Stimulated activated CD4-positive, alpha-beta T cell treated with anti-CD3 and anti-CD28 coated beads, Interleukin-4, amount 100 ng/mL, for 1 hour (primary cell): ENCODE measurements around the gene KCNK3.

Source experiments
- DNase-seq: peaks from one replicate; pipeline ENCODE4 v3.0.0-alpha.2; 2020

Gene KCNK3

DNA sequence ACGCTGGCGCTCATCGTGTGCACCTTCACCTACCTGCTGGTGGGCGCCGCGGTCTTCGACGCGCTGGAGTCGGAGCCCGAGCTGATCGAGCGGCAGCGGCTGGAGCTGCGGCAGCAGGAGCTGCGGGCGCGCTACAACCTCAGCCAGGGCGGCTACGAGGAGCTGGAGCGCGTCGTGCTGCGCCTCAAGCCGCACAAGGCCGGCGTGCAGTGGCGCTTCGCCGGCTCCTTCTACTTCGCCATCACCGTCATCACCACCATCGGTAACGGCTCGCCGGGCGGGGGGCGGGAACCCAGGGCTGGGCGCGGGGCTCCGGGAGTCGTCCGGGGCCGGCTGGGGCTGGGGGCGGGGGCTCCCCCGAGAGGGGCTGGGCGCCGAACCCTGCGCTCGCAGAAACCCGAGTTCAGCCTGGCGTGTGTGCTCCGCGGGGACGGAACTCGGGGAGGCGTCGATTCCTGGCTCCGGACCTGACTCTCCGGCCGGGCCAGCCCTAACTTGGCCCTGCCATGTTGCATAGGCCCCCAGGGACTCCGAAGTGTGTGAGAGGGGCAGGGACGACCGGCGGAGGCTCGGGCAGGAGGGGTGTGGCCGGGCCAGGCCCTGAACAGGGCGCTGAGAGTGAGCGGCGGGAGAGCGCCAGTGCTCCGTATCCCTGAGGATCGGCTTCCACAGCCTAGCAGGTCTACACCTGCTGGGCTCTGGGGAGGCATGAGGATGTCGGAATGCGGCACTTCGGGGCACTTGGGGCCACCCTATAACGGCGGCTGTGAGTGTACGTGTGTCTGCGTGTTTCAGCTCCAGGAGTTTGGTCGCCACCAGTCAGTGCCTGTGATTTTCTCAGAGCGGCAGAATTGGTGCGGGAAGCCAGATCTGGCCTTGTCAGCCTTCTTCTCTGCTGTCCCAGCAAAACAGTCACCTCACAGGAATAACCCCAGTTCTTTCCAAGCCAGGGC lies 651 bp downstream of the KCNK3 start:
- peak; percentile 10 for DNase-seq

GRCh38 chr2:26694001-26694400 lies 1.5 kb downstream of the KCNK3 start:
- no peak for DNase-seq

DNA sequence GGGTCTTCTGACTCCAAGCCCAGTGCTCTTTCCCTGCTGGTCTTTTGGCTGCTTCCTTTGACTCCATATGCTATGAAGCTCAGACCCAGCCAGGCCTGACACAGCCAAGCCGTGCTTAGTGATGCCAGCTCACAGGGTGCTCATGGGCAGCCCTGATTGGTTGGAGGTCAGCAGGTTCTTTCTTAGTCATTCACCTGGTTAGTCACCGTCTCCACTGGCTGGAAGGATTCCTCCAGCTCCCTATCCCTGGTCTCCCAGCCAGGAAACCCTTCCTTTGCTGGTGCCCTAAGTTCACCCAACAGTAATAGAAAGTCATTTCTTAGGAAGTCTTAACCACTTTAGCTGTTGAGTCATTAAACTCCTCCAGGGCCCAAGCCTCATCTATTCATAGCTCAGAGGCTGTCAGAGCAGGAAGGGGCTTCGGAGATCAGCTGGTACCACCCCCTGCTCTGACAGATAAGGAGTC lies 3.9 kb downstream of the KCNK3 start:
- DNase-seq = no peak

- DNase-seq = no peak
These were observed 4.9 kb downstream of the KCNK3 start for GRCh38 chr2:26697425-26697824.

- DNase-seq = no peak
These were observed 6.8 kb downstream of the KCNK3 start for GRCh38 chr2:26699295-26699694.

- DNase-seq = no peak
These were observed 7.6 kb downstream of the KCNK3 start for GRCh38 chr2:26700078-26700477.

DNA sequence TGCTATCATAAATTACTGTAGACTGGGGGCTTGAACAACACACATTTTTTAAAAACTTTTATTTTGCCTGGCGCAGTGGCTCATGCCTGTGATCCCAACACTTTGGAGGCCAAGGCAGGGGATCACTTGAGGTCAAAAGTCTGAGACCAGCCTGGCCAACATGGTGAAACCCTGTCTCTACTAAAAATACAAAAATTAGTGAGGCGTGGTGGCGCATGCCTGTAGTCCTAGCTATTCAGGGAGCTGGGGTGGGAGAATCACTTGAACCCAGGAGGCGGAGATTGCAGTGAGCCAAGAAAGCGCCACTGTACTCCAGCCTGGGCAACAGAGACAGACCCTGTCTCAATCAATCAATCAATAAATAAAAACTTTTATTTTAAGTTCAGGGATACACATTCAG lies 9.1 kb downstream of the KCNK3 start:
- DNase-seq = no peak

- DNase-seq = no peak
These were observed 9.5 kb downstream of the KCNK3 start for GRCh38 chr2:26702025-26702424.

DNA sequence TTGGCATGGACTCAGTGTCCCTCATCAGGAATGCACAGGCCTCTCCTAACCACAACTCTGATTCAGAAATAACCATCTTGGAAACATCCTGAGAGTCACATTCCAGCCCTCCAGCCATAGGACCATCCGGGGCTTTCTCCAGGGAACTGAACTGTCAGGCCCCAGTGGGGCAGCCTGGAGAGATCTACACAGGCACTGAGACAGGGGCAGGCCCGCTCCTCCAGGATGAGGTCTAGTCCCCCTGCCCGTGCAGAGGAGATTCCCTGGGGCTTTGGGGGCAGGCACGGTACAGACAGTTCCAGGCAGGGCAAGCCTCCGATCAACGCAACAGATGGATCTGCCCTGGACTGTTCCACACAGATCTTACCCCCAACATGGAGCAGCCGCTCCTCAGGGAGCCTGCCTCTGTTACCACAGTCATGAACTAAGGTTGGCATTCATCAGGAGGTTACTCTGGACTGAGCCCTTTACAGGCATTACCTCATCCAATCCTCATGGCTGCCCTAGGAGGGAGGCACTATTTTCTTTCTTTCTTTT lies 12.0 kb downstream of the KCNK3 start:
- no peak for DNase-seq

DNA sequence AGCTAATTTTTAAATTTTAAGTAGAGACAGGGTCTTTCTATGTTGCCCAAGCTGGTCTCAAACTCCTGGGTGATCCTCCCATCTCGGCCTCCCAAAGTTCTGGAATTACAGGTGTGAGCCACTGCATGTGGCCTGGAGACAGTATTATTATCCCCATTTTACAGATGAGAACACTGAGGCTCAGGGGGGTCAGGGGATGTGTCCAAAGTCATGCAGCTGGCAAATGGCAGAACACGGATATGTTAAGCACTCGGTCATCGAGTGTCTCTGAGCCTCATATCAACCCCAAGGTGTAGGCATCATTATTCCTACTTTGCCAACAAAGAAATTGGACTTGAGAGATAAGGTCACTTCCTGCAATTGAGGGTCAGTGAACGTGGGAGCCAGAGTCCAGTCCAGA lies 12.6 kb downstream of the KCNK3 start:
- no peak for DNase-seq

DNA sequence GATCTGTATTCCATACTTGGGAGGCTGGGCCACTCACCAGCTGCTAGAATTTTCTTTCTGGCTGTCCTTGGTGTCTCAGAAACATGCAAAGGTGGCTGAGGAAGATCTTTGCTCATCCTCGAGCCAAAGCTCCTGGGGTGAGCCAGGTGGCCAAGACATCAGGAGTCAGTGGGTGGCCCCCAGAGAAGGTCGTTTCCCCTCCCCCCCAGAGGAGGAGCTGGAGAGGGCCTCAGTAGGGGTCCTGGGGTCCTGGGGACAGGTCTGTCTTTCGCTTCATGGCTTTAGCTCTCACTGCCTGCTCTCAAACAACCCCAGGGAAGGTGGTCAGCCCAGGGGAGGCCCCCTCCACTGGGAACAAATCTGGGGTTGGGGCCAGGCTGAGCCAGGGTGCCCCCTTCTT lies 13.6 kb downstream of the KCNK3 start:
- DNase-seq = no peak

DNA sequence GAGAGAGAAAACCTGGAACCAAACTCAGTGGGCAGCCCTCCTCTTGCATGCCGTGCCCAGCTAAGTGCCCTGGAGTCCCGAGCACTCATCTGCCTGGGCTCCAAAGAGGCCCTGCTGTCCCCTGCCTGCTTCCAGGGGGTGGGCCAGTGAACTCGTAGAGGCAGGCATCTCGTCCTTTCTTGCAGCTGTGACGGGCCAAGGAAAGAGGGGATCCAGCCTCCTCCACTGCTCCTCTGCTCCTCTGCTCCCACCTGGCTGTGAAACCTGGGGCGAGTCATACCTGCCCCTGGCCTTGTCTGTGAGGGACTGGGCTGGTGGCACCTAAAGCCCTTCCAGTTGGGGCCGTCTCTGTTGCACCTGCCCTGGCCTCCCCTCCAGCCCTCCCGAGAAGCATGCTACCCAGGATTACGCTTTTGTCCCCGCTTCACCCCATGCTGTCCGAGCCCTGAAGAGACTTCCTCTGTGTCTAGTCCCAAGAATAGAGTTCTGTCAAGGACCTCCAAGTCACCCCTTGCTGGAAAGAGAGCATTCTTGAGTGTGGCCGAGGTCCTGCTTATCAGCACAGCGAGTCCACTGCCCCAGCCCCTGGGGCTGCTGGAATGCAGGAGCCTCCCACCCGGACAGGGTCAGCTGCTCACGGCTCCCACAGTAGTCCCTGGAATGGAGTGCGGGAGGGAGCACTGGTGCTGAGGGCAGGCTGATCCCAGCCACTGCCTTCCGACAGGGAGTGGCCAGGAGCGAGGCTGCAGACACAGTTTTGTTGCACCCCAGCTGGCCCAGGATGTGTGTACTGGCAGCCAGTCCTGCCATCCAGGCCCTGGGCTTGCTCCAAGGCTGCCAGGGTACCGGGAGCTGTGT lies 14.3 kb downstream of the KCNK3 start:
- no peak for DNase-seq

DNA sequence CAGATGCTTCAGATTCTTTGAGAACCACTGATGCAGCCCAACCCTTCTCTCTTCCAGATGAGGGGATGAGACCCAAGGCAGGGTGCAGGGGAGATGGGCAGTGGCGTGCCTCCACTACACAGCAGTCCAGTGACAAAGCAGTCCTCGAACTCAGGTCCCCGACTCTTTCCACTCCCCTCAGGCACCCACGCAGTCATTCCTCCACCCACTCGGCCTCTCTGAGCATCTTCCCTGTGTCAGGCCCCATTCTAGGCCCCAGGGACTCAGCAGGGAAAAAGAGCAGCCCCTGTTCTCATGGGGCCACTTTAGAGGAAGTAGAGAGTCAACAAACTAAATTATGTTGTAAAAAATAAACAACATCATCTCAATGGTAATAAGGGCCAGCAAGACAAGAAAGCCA lies 15.2 kb downstream of the KCNK3 start:
- no peak for DNase-seq

GRCh38 chr2:26708457-26708856 lies 15.9 kb downstream of the KCNK3 start:
- no peak for DNase-seq

GRCh38 chr2:26709323-26710110 lies 17.0 kb downstream of the KCNK3 start:
- no peak for DNase-seq

DNA sequence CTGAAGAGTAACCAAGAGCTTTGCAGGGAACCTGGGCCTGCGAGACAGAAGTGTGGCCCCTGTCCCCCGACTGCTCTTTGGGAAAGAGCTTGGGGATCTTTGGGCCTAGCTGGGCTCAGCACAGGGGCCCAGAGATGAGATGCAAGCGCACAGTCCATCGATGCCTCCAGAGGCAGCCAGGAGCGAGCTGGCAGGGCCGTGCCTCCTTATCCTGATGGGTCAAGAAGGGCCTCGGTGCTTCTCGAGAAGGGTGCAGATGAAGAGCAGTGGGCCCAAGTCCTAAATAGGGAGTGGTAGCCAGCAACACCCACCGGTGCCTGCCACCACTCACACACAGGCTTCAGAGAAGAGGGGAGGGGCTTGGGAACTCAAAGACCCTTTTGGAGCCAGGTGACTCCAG lies 17.6 kb downstream of the KCNK3 start:
- no peak for DNase-seq

DNA sequence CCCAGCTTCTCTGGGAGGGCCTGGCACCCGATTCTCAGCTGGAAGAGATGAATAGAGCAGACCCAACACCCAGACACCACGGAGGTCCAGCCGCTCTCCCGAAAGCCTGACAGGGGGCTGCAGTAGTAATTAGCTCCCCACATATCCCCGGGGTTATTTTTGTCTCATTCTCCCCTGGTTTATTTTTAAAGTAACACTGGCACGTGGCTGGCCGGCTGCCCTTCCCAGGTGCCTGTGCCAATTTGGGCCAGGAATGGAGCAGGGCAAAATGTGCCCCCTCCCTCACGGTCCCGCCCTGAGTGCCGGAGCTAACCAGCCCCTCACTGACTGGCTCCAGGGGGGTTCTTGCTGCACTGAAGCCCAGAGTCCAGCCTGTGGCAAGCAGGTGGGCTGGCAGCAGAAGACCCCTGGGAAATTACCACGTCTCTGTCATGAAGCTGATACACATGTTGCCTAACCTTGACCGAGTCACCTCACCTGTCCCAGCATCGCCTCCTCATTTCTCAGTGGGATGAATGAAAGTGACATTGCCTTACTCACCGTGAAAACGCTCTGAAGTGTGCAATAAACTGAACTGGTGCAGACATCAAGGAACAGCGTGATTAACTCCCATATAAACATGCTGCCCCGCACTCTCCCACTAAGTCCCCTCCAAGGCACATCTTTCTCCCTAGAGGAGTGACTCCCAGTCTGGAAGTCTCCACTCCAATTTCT lies 18.4 kb downstream of the KCNK3 start:
- DNase-seq = no peak

GRCh38 chr2:26711457-26712161 lies 19.1 kb downstream of the KCNK3 start:
- DNase-seq = no peak

GRCh38 chr2:26712486-26713465 lies 20.3 kb downstream of the KCNK3 start:
- DNase-seq = no peak
